H1 (cell line): ENCODE measurements around the gene INPP5A. TPM values are rescaled to one million over a fixed set of nuclear protein-coding genes. Genes with fewer than 3 reads are reported as not detected.

Experiments
- CTCF ChIA-PET: fragments of 300-600 bp; sonication (Branson Sonifier 250); formaldehyde crosslinking; loops from one replicate; lab custom pipeline; 2021; ENCODE audit not compliant: partially characterized antibody; lab: Charles Lee
- POLR2A ChIA-PET: fragments of 300-600 bp; sonication (Branson Sonifier 250); formaldehyde crosslinking; loops from one replicate; lab custom pipeline; 2021; ENCODE audit warnings: inconsistent platforms; ENCODE audit not compliant: partially characterized antibody; lab: Charles Lee
- DNase-seq, 2 experiments: peaks; one replicate each; pipeline versions ENCODE4 v3.0.0 to v3.0.0-alpha.2; 2010 to 2022; ENCODE audit warnings: low spot score in 2 of 2, low read depth in 1 of 2, mixed read lengths in 1 of 2
- FAIRE-seq: peaks from 2 replicates; lab custom pipeline; 2011; peaks lifted over from hg19 to GRCh38; lab: Jason Lieb, UNC
- H2AFZ ChIP-seq: 2 replicates; pipeline ENCODE4 v1.8.1; 2012; ENCODE audit warnings: low read length, inconsistent platforms
- H2AK5ac ChIP-seq: 2 replicates; pipeline ENCODE4 v1.6.1; 2013; ENCODE audit warnings: low read depth, low read length
- H2BK120ac ChIP-seq: replicated peaks from 2 replicates; pipeline ENCODE3; 2013; ENCODE audit warnings: low read depth, low read length, inconsistent platforms
- H2BK12ac ChIP-seq: 2 replicates; pipeline ENCODE4 v1.6.1; 2013; ENCODE audit warnings: low read depth, low read length
- H2BK15ac ChIP-seq: 2 replicates; pipeline ENCODE4 v1.6.1; 2013; ENCODE audit warnings: low read length
- H2BK20ac ChIP-seq: 2 replicates; pipeline ENCODE4 v1.6.1; 2013; ENCODE audit warnings: low read length
- H2BK5ac ChIP-seq: 2 replicates; pipeline ENCODE4 v1.6.1; 2013; ENCODE audit warnings: low read depth, low read length
- H3K14ac ChIP-seq: 2 replicates; pipeline ENCODE4 v1.6.1; 2013; ENCODE audit warnings: inconsistent platforms; ENCODE audit not compliant: insufficient read length
- H3K18ac ChIP-seq: 2 replicates; pipeline ENCODE4 v1.6.1; 2013; ENCODE audit warnings: low read length; ENCODE audit errors: extremely low read depth
- H3K23ac ChIP-seq: 2 replicates; pipeline ENCODE4 v1.6.1; 2013; ENCODE audit warnings: inconsistent platforms; ENCODE audit not compliant: insufficient read length
- H3K23me2 ChIP-seq: 2 replicates; pipeline ENCODE4 v1.6.1; 2013; ENCODE audit warnings: low read depth, low read length
- H3K27ac ChIP-seq: 2 replicates; pipeline ENCODE4 v1.6.1; 2011; ENCODE audit warnings: low read depth, low read length, inconsistent platforms
- H3K27me3 ChIP-seq, 4 experiments: replicated peaks in 1 of 4; 1 replicate in 1 of 4; 2 replicates in 3 of 4; pipeline versions ENCODE4 v1.6.1 to v1.8.1; 2011 to 2013; ENCODE audit warnings: low read length in 3 of 4, mild to moderate bottlenecking in 3 of 4, inconsistent platforms in 2 of 4, mixed read lengths in 2 of 4, moderate library complexity in 1 of 4; ENCODE audit not compliant: control insufficient read depth in 3 of 4, insufficient read depth in 3 of 4; ENCODE audit errors: extremely low read depth in 1 of 4
- H3K36me3 ChIP-seq, 4 experiments: 2 replicates each; pipeline versions ENCODE4 v1.6.1 to v1.8.1; 2011 to 2013; ENCODE audit warnings: mild to moderate bottlenecking in 4 of 4, low read length in 3 of 4, moderate library complexity in 2 of 4, control low read depth in 1 of 4, inconsistent platforms in 1 of 4; ENCODE audit not compliant: insufficient read depth in 4 of 4, control insufficient read depth in 2 of 4
- H3K4ac ChIP-seq: replicated peaks from 2 replicates; pipeline ENCODE3; 2013; ENCODE audit warnings: low read length, low read depth, mixed read lengths, inconsistent platforms; ENCODE audit not compliant: insufficient read length
- H3K4me1 ChIP-seq, 4 experiments: replicated peaks in 1 of 4; 1 replicate in 1 of 4; 2 replicates in 3 of 4; pipeline versions ENCODE4 v1.6.1 to v1.8.1; 2011 to 2013; ENCODE audit warnings: low read length in 3 of 4, inconsistent platforms in 2 of 4, mixed read lengths in 1 of 4; ENCODE audit not compliant: insufficient read depth in 4 of 4, control insufficient read depth in 3 of 4
- H3K4me2 ChIP-seq, 2 experiments: 2 replicates each; pipeline versions ENCODE4 v1.6.1 to v1.8.1; 2011 to 2013; ENCODE audit warnings: low read depth in 2 of 2, low read length in 2 of 2, control low read depth in 1 of 2, inconsistent platforms in 1 of 2, mild to moderate bottlenecking in 1 of 2; ENCODE audit not compliant: insufficient read depth in 1 of 2
- H3K4me3 ChIP-seq, 4 experiments: fragments of 200-600, 300-600 bp in 1 of 4; sonication (generic), shearing (Covaris generic), sonication (Bioruptor Twin) in 1 of 4; 2 replicates each; pipeline versions ENCODE4 v1.5.1 to v1.8.1; 2011 to 2016; ENCODE audit warnings: low read length in 4 of 4, low read depth in 3 of 4, control low read depth in 2 of 4, inconsistent platforms in 2 of 4, mild to moderate bottlenecking in 2 of 4, mixed read lengths in 1 of 4, moderate library complexity in 1 of 4; ENCODE audit not compliant: insufficient read depth in 2 of 4; ENCODE audit errors: extremely low read depth in 1 of 4
- H3K56ac ChIP-seq: replicated peaks from 2 replicates; pipeline ENCODE3; 2013; ENCODE audit warnings: low read depth, mild to moderate bottlenecking, mixed read lengths, low read length, inconsistent platforms; ENCODE audit not compliant: insufficient read length
- H3K79me1 ChIP-seq: 2 replicates; pipeline ENCODE4 v1.6.1; 2013; ENCODE audit warnings: low read depth, low read length, control low read depth
- H3K79me2 ChIP-seq, 2 experiments: 2 replicates each; pipeline versions ENCODE4 v1.6.1 to v1.8.1; 2012 to 2013; ENCODE audit warnings: low read length in 2 of 2, mild to moderate bottlenecking in 2 of 2, inconsistent platforms in 1 of 2; ENCODE audit not compliant: insufficient read depth in 2 of 2, control insufficient read depth in 1 of 2
- H3K9ac ChIP-seq, 4 experiments: replicated peaks in 1 of 4; 1 replicate in 1 of 4; 2 replicates in 3 of 4; pipeline versions ENCODE4 v1.6.1 to v1.8.1; 2011 to 2013; ENCODE audit warnings: low read depth in 3 of 4, low read length in 3 of 4, control low read depth in 2 of 4, mild to moderate bottlenecking in 2 of 4, moderate library complexity in 2 of 4, inconsistent platforms in 1 of 4; ENCODE audit errors: extremely low read depth in 1 of 4
- H3K9me3 ChIP-seq, 2 experiments: 2 replicates each; pipeline versions ENCODE4 v1.6.1 to v1.8.1; 2012 to 2013; ENCODE audit warnings: mild to moderate bottlenecking in 2 of 2, moderate library complexity in 2 of 2, control low read depth in 1 of 2, inconsistent platforms in 1 of 2, low read depth in 1 of 2, low read length in 1 of 2, mixed read lengths in 1 of 2; ENCODE audit not compliant: insufficient read depth in 2 of 2
- H4K20me1 ChIP-seq, 2 experiments: replicated peaks in 1 of 2; 2 replicates each; pipeline versions ENCODE3 to v1.8.1; 2011 to 2013; ENCODE audit warnings: inconsistent platforms in 2 of 2, low read length in 2 of 2, mild to moderate bottlenecking in 1 of 2; ENCODE audit not compliant: insufficient read depth in 2 of 2, control insufficient read depth in 1 of 2
- H4K5ac ChIP-seq: 2 replicates; pipeline ENCODE4 v1.6.1; 2013; ENCODE audit warnings: low read length, low read depth, mixed read lengths, inconsistent platforms; ENCODE audit not compliant: insufficient read length
- H4K8ac ChIP-seq: 2 replicates; pipeline ENCODE4 v1.8.0; 2013; ENCODE audit warnings: mild to moderate bottlenecking, moderate library complexity, low read length, inconsistent platforms; ENCODE audit not compliant: insufficient read depth; ENCODE audit errors: extremely low read depth
- H4K91ac ChIP-seq: replicated peaks from 2 replicates; pipeline ENCODE3; 2013; ENCODE audit warnings: low read length, mixed read lengths, inconsistent platforms; ENCODE audit not compliant: insufficient read length
- CBX5 ChIP-seq: fragments of 300-800, 300-1000 bp; sonication (generic); IDR thresholded peaks from 2 replicates; pipeline ENCODE4 v1.7.1; 2016; ENCODE audit warnings: antibody characterized with exemption, low read length, low read depth
- CEBPB ChIP-seq: IDR thresholded peaks from 2 replicates; pipeline ENCODE4 v1.6.1; 2012; ENCODE audit warnings: low read depth, low read length
- FOSL1 ChIP-seq: IDR thresholded peaks from 2 replicates; pipeline ENCODE4 v1.6.1; 2011; ENCODE audit warnings: mild to moderate bottlenecking, low read depth, low read length, moderate library complexity; ENCODE audit not compliant: insufficient read depth
- HDAC2 ChIP-seq, 2 experiments: fragments of 300-600 bp in 1 of 2; sonication (generic) in 1 of 2; IDR thresholded peaks; 2 replicates each; pipeline ENCODE4 v1.6.1; 2011 to 2012; ENCODE audit warnings: low read depth in 2 of 2, low read length in 2 of 2, mild to moderate bottlenecking in 2 of 2, moderate library complexity in 2 of 2, borderline replicate concordance in 1 of 2, inconsistent platforms in 1 of 2
- HDAC6 ChIP-seq: IDR thresholded peaks from one replicate; pipeline ENCODE4 v1.7.1; 2012; ENCODE audit warnings: low read depth, mild to moderate bottlenecking, inconsistent platforms, low read length, moderate library complexity
- KDM1A ChIP-seq: fragments of 200-600, 300-600 bp; sonication (generic); IDR thresholded peaks from 2 replicates; pipeline ENCODE4 v1.7.1; 2016; ENCODE audit warnings: mild to moderate bottlenecking, low read length, borderline replicate concordance
- KDM5A ChIP-seq: fragments of 200-600 bp; IDR thresholded peaks from 2 replicates; pipeline ENCODE4 v1.7.1; 2012; ENCODE audit warnings: mild to moderate bottlenecking, low read length, inconsistent platforms, mixed read lengths
- MAFK ChIP-seq: IDR thresholded peaks from 2 replicates; pipeline ENCODE4 v1.6.1; 2012; ENCODE audit warnings: low read depth, mild to moderate bottlenecking, improper control_type of control experiment, low read length
- RBBP5 ChIP-seq: IDR thresholded peaks from 2 replicates; pipeline ENCODE4 v1.7.1; 2012; ENCODE audit warnings: low read depth, mild to moderate bottlenecking, inconsistent platforms, low read length, moderate library complexity, borderline replicate concordance
- SAP30 ChIP-seq: fragments of 300-600 bp; sonication (generic); IDR thresholded peaks from 2 replicates; pipeline ENCODE4 v1.7.1; 2012; ENCODE audit warnings: low read length, moderate library complexity, mild to moderate bottlenecking, inconsistent platforms; ENCODE audit not compliant: insufficient read depth, insufficient replicate concordance
- SIRT6 ChIP-seq: IDR thresholded peaks from one replicate; pipeline ENCODE4 v1.7.1; 2012; ENCODE audit warnings: low read length, inconsistent platforms
- SP4 ChIP-seq: IDR thresholded peaks from 2 replicates; pipeline ENCODE4 v1.6.1; 2012; ENCODE audit warnings: low read length, inconsistent platforms
- TAF1 ChIP-seq: IDR thresholded peaks from 2 replicates; pipeline ENCODE4 v1.6.1; 2011; ENCODE audit warnings: mild to moderate bottlenecking, low read depth, low read length
- TAF7 ChIP-seq: optimal IDR thresholded peaks from 2 replicates; pipeline ENCODE3; 2011; ENCODE audit warnings: low read depth, mild to moderate bottlenecking, inconsistent platforms, low read length, moderate library complexity, borderline replicate concordance
- TCF12 ChIP-seq: IDR thresholded peaks from 2 replicates; pipeline ENCODE4 v1.6.1; 2011; ENCODE audit warnings: low read depth, mild to moderate bottlenecking, low read length
- WGBS, 2 experiments: shearing (Covaris generic) in 1 of 2; methylation state at CpG; one replicate each; pipeline versions ENCODE4 v1.1.6 to v1.1.7; 2013 to 2015; ENCODE audit warnings: low lambda C conversion rate in 2 of 2, mixed read lengths in 2 of 2, inconsistent platforms in 1 of 2, low coverage in 1 of 2, missing lambda C conversion rate in 1 of 2; ENCODE audit not compliant: insufficient replicate concordance in 2 of 2, insufficient coverage in 1 of 2, insufficient read length in 1 of 2; ENCODE audit errors: extremely low coverage in 1 of 2, missing lambda C conversion rate in 1 of 2; 5-methylcytosine and 5-hydroxymethylcytosine counted together
- polyA plus RNA-seq, 7 experiments: library from polyadenylated mRNA; depleted of rRNA in 3 of 7; stranded (reverse) in 5 of 7; unstranded in 2 of 7; fragments of >200 nt in 5 of 7; fragments of 200-250 nt in 2 of 7; gene quantifications; 1 replicate in 5 of 7; 2 replicates in 1 of 7; 4 replicates in 1 of 7; pipeline versions ENCODE4 v1.2.1 to v1.2.3, GENCODE V29; 2011 to 2013; ENCODE audit warnings: missing spikeins in 2 of 7, mixed read lengths in 2 of 7
- total RNA-seq: library from RNA; stranded (reverse); fragmentation: NEBNext Ultra II Directional; extraction: Animal tissue kit (Norgen Biotek cat#: 25700); gene quantifications from 2 replicates; pipeline ENCODE4 v1.2.1, GENCODE V29; 2021

The INPP5A gene
- total and polyA plus RNA-seq, 2 of the 8 experiments (the other 6 are each of a cell fraction or from before 2014, with no cell fraction given): 19.7 to 27.5 TPM

GRCh38 chr10:132820056-132820455, 282.5 kb downstream of the INPP5A start:
- FAIRE-seq (no peak), DNase-seq (no peak)
- Histone ChIP-seq H4K91ac (no peak overlapping the region), H3K18ac (no peak overlapping the region), H2BK12ac (no peak overlapping the region), H4K20me1 (no peaks in the 10 kb centered on the region), H2BK5ac (no peak overlapping the region), H3K4ac (no peak overlapping the region), H3K27me3 (no peaks in the 10 kb centered on the region), H2AK5ac (no peak overlapping the region), H3K56ac (no peak overlapping the region), H2AFZ (no peak overlapping the region), H3K79me2 (no peaks in the 10 kb centered on the region), H2BK20ac (no peak overlapping the region), H4K8ac (no peak overlapping the region), H4K5ac (no peak overlapping the region), H3K23ac (no peak overlapping the region), H3K4me2 (no peak overlapping the region), H3K23me2 (peaks cover 6% of the 10 kb centered on the region; the same call in 1 of the 2 replicates), H3K4me1 (no peaks in the 10 kb centered on the region), H2BK15ac (no peak overlapping the region), H3K9me3 (peaks cover 12 to 40% of the 10 kb centered on the region in 2 experiments; a peak in 3 of 4 replicates), H3K79me1 (no peaks in the 10 kb centered on the region; the same call in 1 of the 2 replicates), H3K27ac (no peak overlapping the region), H3K36me3 (no peaks in the 10 kb centered on the region), H2BK120ac (no peak overlapping the region), H3K4me3 (no peak overlapping the region), H3K9ac (no peak overlapping the region), H3K14ac (no peak overlapping the region)
- ChIA-PET POLR2A (interaction anchor here (0.6 kb wide), 1 partner anchor 281 kb away, joined by 3 read pairs; no protein-coding TSS in a partner anchor), CTCF (interaction anchor here (1.1 kb wide), 1 partner anchor 17 kb away, joined by 3 read pairs; no protein-coding TSS in a partner anchor)
- WGBS, 2 experiments: 92% methylated on average over 13 of the region's 13 CpGs; no CpG with 5 or more reads in 1 of the 2 experiments
- no peak for TF ChIP-seq TCF12
- TF ChIP-seq KDM5A: no peak
- no peak for TF ChIP-seq SP4
- TF ChIP-seq TAF1: no peak
- no peak for TF ChIP-seq TAF7
- TF ChIP-seq MAFK: no peak
- no peak for TF ChIP-seq CEBPB
- no peak for TF ChIP-seq SIRT6
- no peak for TF ChIP-seq RBBP5
- no peak for TF ChIP-seq FOSL1
- TF ChIP-seq CBX5: no peak
- TF ChIP-seq KDM1A: no peak
- no peak for TF ChIP-seq SAP30
- TF ChIP-seq HDAC6: no peak
- TF ChIP-seq HDAC2 (IDR thresholded peaks at IDR 0.05; ENCODE audit: borderline replicate concordance in 1 of 2, low read depth in 2 of 2, low read length in 2 of 2): no peak
